SK-N-SH (cell line): ENCODE measurements around the gene POGK. TPM values are rescaled to one million over a fixed set of nuclear protein-coding genes. Genes with fewer than 3 reads are reported as not detected.

Experiments used
- CTCF ChIA-PET: fragments of 300-600, 350-600 bp; formaldehyde crosslinking; extraction: SDS; loops from one replicate; lab custom pipeline; 2021; lab: Yijun Ruan, JAX
- POLR2A ChIA-PET: fragments of 350-600 bp; sonication (Branson Sonifier 250); formaldehyde crosslinking; extraction: SDS; loops from one replicate; lab custom pipeline; 2020; ENCODE audit warnings: antibody characterized with exemption, inconsistent platforms; lab: Yijun Ruan, JAX
- DNase-seq: peaks from one replicate; pipeline ENCODE4 v3.0.0; 2012
- H2AFZ ChIP-seq: fragments of 200-600 bp; sonication (generic); 2 replicates; pipeline ENCODE4 v1.8.1; 2016; ENCODE audit warnings: antibody characterized with exemption, mild to moderate bottlenecking, low read depth
- H3F3A ChIP-seq: fragments of 200-600 bp; sonication (generic); replicated peaks from 2 replicates; pipeline ENCODE3; 2016; ENCODE audit warnings: antibody characterized with exemption, mild to moderate bottlenecking; ENCODE audit not compliant: insufficient read depth
- H3K27ac ChIP-seq, 2 experiments: fragments of 200-500 bp in 1 of 2; fragments of 200-600 bp in 1 of 2; sonication (Bioruptor generic) in 1 of 2; sonication (generic), shearing (Covaris generic) in 1 of 2; 2 replicates each; pipeline versions ENCODE4 v1.5.1 to v1.6.1; 2014 to 2016; ENCODE audit warnings: low read depth in 2 of 2, inconsistent platforms in 1 of 2, low read length in 1 of 2, mild to moderate bottlenecking in 1 of 2, mixed read lengths in 1 of 2
- H3K27me3 ChIP-seq: fragments of 200-600 bp; sonication (generic), shearing (Covaris generic); 2 replicates; pipeline ENCODE4 v1.6.1; 2016; ENCODE audit warnings: mixed run types; ENCODE audit not compliant: insufficient read depth
- H3K36me3 ChIP-seq, 2 experiments: fragments of 200-500 bp in 1 of 2; fragments of 200-600 bp in 1 of 2; sonication (Bioruptor generic) in 1 of 2; sonication (generic) in 1 of 2; replicated peaks in 1 of 2; 2 replicates each; pipeline versions ENCODE3 to v1.5.1; 2014 to 2016; ENCODE audit warnings: low read length in 1 of 2, mild to moderate bottlenecking in 1 of 2; ENCODE audit not compliant: insufficient read depth in 2 of 2, control insufficient read depth in 1 of 2
- H3K4me1 ChIP-seq, 2 experiments: fragments of 200-500 bp in 1 of 2; fragments of 200-600 bp in 1 of 2; sonication (Bioruptor generic) in 1 of 2; sonication (generic), shearing (Covaris generic) in 1 of 2; 2 replicates each; pipeline versions ENCODE4 v1.5.1 to v1.6.1; 2014 to 2016; ENCODE audit warnings: low read depth in 1 of 2, low read length in 1 of 2, mixed run types in 1 of 2; ENCODE audit not compliant: insufficient read depth in 2 of 2, control insufficient read depth in 1 of 2
- H3K4me2 ChIP-seq: fragments of 200-600 bp; sonication (generic), shearing (Covaris generic); 2 replicates; pipeline ENCODE4 v1.6.1; 2017; ENCODE audit warnings: mixed run types
- H3K4me3 ChIP-seq, 2 experiments: fragments of 200-500 bp in 1 of 2; fragments of 200-600 bp in 1 of 2; sonication (Bioruptor generic) in 1 of 2; sonication (generic), shearing (Covaris generic) in 1 of 2; 2 replicates each; pipeline versions ENCODE4 v1.5.1 to v1.8.1; 2014 to 2016; ENCODE audit warnings: low read depth in 2 of 2, inconsistent platforms in 1 of 2, low read length in 1 of 2, mild to moderate bottlenecking in 1 of 2, mixed read lengths in 1 of 2, moderate library complexity in 1 of 2
- H3K79me2 ChIP-seq: fragments of 200-600 bp; sonication (generic); 2 replicates; pipeline ENCODE4 v1.8.1; 2017; ENCODE audit warnings: mild to moderate bottlenecking; ENCODE audit not compliant: insufficient read depth
- H3K9ac ChIP-seq: fragments of 200-600 bp; sonication (generic); 2 replicates; pipeline ENCODE4 v1.6.1; 2017; ENCODE audit warnings: mixed run types
- H3K9me2 ChIP-seq: fragments of 200-600 bp; sonication (generic); 2 replicates; pipeline ENCODE4 v1.6.1; 2017; ENCODE audit warnings: mixed run types
- H3K9me3 ChIP-seq: fragments of 200-600 bp; sonication (generic); 2 replicates; pipeline ENCODE4 v1.6.1; 2017; ENCODE audit warnings: mixed run types, mild to moderate bottlenecking, moderate library complexity
- H4K20me1 ChIP-seq: fragments of 200-600 bp; sonication (generic); 2 replicates; pipeline ENCODE4 v1.6.1; 2017; ENCODE audit warnings: mild to moderate bottlenecking, mixed run types; ENCODE audit not compliant: insufficient read depth
- CHD2 ChIP-seq: fragments of 150-350 bp; IDR thresholded peaks from 2 replicates; pipeline ENCODE4 v1.6.1; 2018; ENCODE audit warnings: low read length; ENCODE audit not compliant: partially characterized antibody
- EP300 ChIP-seq, 2 experiments: IDR thresholded peaks; 2 replicates each; pipeline versions ENCODE4 v1.4.0 to v1.6.1; 2012; ENCODE audit warnings: borderline replicate concordance in 1 of 2, low read depth in 1 of 2, low read length in 1 of 2
- FOXJ3 ChIP-seq: sonication (generic); formaldehyde crosslinking; IDR thresholded peaks from 2 replicates; pipeline ENCODE4 v1.5.1; 2020; ENCODE audit warnings: mild to moderate bottlenecking, missing genetic modification reagents
- GATA2 ChIP-seq: sonication (generic); formaldehyde crosslinking; IDR thresholded peaks from 2 replicates; pipeline ENCODE4 v1.5.0; 2020; ENCODE audit warnings: mild to moderate bottlenecking, missing genetic modification reagents
- POLR2AphosphoS5 ChIP-seq: IDR thresholded peaks from 2 replicates; pipeline ENCODE4 v1.6.1; 2012; ENCODE audit warnings: low read depth, low read length
- RXRA ChIP-seq: IDR thresholded peaks from 2 replicates; pipeline ENCODE4 v1.4.0; 2012; ENCODE audit warnings: low read depth, mild to moderate bottlenecking, borderline replicate concordance
- SIN3A ChIP-seq: IDR thresholded peaks from 2 replicates; pipeline ENCODE4 v1.6.1; 2012; ENCODE audit warnings: low read depth, mild to moderate bottlenecking, low read length, moderate library complexity, borderline replicate concordance
- SMC3 ChIP-seq: IDR thresholded peaks from 2 replicates; pipeline ENCODE4 v1.6.1; 2012; ENCODE audit warnings: low read depth, low read length, improper control_type of control experiment
- TAF1 ChIP-seq: IDR thresholded peaks from 2 replicates; pipeline ENCODE4 v1.6.1; 2012; ENCODE audit warnings: low read depth, mild to moderate bottlenecking, low read length, moderate library complexity, borderline replicate concordance
- TCF12 ChIP-seq: IDR thresholded peaks from 2 replicates; pipeline ENCODE4 v1.4.0; 2012
- YY1 ChIP-seq: IDR thresholded peaks from 2 replicates; pipeline ENCODE4 v1.4.0; 2012; ENCODE audit warnings: low read depth, mild to moderate bottlenecking
- WGBS: methylation state at CpG from one replicate; pipeline ENCODE4 v1.1.6; 2017; ENCODE audit warnings: low lambda C conversion rate; 5-methylcytosine and 5-hydroxymethylcytosine counted together
- polyA plus RNA-seq, 3 experiments: library from polyadenylated mRNA; depleted of rRNA; stranded (reverse); fragments of >200 nt; gene quantifications; 2 replicates each; pipeline ENCODE4 v1.2.3, GENCODE V29; 2012
- TF ChIP-seq, protein P1 (sequence below): IDR thresholded peaks from 2 replicates; pipeline ENCODE4 v1.6.1; 2012; ENCODE audit warnings: mild to moderate bottlenecking, low read depth, low read length, moderate library complexity
- TF ChIP-seq, protein P2 (sequence below): IDR thresholded peaks from 2 replicates; pipeline ENCODE4 v1.4.0; 2012; ENCODE audit warnings: low read depth, borderline replicate concordance
- TF ChIP-seq, protein P3 (sequence below): IDR thresholded peaks from 2 replicates; pipeline ENCODE4 v1.4.0; 2012; ENCODE audit warnings: low read depth

POGK gene
- polyA plus RNA-seq, 1 of the 3 experiments (the other 2 are of a cell fraction) = 13.9 TPM

- ChIA-PET POLR2A (no interaction called here), CTCF (no interaction called here)
- Histone ChIP-seq H3K36me3 (no peaks in the 10 kb centered on the region), H3F3A (no peaks in the 10 kb centered on the region), H3K79me2 (no peaks in the 10 kb centered on the region), H3K27ac (no peak overlapping the region), H3K4me3 (no peak overlapping the region), H3K9ac (no peak overlapping the region), H3K4me2 (no peak overlapping the region), H3K9me2 (no peaks in the 10 kb centered on the region), H3K27me3 (no peaks in the 10 kb centered on the region), H3K9me3 (no peaks in the 10 kb centered on the region), H2AFZ (no peak overlapping the region), H4K20me1 (no peaks in the 10 kb centered on the region), H3K4me1 (no peaks in the 10 kb centered on the region)
- 28% methylated on average over 10 of the region's 23 CpGs for WGBS
- DNase-seq = no peak
- TF ChIP-seq TCF12 (no peak), CHD2 (no peak), YY1 (no peak), GATA2 (CRISPR knock-in tag) (no peak), SMC3 (no peak), POLR2AphosphoS5 (no peak), FOXJ3 (CRISPR knock-in tag) (no peak), SIN3A (no peak), EP300 (IDR thresholded peaks at IDR 0.05; ENCODE audit: borderline replicate concordance in 1 of 2, low read depth in 1 of 2, low read length in 1 of 2) (no peak), TAF1 (no peak), RXRA (no peak)
- TF ChIP-seq, protein P1, sequence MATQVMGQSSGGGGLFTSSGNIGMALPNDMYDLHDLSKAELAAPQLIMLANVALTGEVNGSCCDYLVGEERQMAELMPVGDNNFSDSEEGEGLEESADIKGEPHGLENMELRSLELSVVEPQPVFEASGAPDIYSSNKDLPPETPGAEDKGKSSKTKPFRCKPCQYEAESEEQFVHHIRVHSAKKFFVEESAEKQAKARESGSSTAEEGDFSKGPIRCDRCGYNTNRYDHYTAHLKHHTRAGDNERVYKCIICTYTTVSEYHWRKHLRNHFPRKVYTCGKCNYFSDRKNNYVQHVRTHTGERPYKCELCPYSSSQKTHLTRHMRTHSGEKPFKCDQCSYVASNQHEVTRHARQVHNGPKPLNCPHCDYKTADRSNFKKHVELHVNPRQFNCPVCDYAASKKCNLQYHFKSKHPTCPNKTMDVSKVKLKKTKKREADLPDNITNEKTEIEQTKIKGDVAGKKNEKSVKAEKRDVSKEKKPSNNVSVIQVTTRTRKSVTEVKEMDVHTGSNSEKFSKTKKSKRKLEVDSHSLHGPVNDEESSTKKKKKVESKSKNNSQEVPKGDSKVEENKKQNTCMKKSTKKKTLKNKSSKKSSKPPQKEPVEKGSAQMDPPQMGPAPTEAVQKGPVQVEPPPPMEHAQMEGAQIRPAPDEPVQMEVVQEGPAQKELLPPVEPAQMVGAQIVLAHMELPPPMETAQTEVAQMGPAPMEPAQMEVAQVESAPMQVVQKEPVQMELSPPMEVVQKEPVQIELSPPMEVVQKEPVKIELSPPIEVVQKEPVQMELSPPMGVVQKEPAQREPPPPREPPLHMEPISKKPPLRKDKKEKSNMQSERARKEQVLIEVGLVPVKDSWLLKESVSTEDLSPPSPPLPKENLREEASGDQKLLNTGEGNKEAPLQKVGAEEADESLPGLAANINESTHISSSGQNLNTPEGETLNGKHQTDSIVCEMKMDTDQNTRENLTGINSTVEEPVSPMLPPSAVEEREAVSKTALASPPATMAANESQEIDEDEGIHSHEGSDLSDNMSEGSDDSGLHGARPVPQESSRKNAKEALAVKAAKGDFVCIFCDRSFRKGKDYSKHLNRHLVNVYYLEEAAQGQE = no peak
- TF ChIP-seq, protein P2, sequence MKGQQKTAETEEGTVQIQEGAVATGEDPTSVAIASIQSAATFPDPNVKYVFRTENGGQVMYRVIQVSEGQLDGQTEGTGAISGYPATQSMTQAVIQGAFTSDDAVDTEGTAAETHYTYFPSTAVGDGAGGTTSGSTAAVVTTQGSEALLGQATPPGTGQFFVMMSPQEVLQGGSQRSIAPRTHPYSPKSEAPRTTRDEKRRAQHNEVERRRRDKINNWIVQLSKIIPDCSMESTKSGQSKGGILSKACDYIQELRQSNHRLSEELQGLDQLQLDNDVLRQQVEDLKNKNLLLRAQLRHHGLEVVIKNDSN = no peak
- TF ChIP-seq, protein P3, sequence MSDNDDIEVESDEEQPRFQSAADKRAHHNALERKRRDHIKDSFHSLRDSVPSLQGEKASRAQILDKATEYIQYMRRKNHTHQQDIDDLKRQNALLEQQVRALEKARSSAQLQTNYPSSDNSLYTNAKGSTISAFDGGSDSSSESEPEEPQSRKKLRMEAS = no peak
Measured at GRCh38 chr1:166796620-166797236, 42.5 kb upstream of the POGK start.
